ENCODE measurements around the gene AMOTL1. TPM values are rescaled to one million over a fixed set of nuclear protein-coding genes. Genes with fewer than 3 reads are reported as not detected.

The AMOTL1 gene
- total and polyA plus RNA-seq, 2 of the 8 experiments (the other 6 are each of a cell fraction or from before 2014, with no cell fraction given) = 9.0 to 27.6 TPM

- no peak for FAIRE-seq
- CTCF ChIA-PET (ENCODE audit: partially characterized antibody) = interaction anchor here (0.5 to 2.6 kb wide), 6 partner anchors 10 to 234 kb away, joined by 3 to 10 read pairs (median 4); no protein-coding TSS in a partner anchor
- TF ChIP-seq FOSL1 (IDR thresholded peaks at IDR 0.05; ENCODE audit: insufficient read depth, low read depth, low read length) (no peak), JUND (IDR thresholded peaks at IDR 0.05; ENCODE audit: low read length) (no peak), ATF3 (IDR thresholded peaks at IDR 0.05; ENCODE audit: insufficient read depth, low read depth, low read length) (no peak), BRCA1 (IDR thresholded peaks at IDR 0.05; ENCODE audit: low read depth, low read length) (no peak), ZNF274 (IDR thresholded peaks at IDR 0.05; ENCODE audit: borderline replicate concordance, extremely low read depth, low read length) (no peak), MAFK (IDR thresholded peaks at IDR 0.05; ENCODE audit: low read depth, low read length) (no peak), SP1 (IDR thresholded peaks at IDR 0.05; ENCODE audit: low read depth, low read length) (no peak), CTBP2 (IDR thresholded peaks at IDR 0.05; ENCODE audit: borderline replicate concordance, insufficient read depth, insufficient read length, low read length) (no peak), CTCF (IDR thresholded peaks at IDR 0.05; ENCODE audit: control extremely low read depth in 1 of 3, insufficient read depth in 1 of 3, low read depth in 1 of 3, low read length in 3 of 3) (no peak), BACH1 (IDR thresholded peaks at IDR 0.05; ENCODE audit: low read length) (no peak), KDM1A (IDR thresholded peaks at IDR 0.05; ENCODE audit: borderline replicate concordance, low read length) (no peak), TCF12 (IDR thresholded peaks at IDR 0.05; ENCODE audit: low read depth, low read length) (no peak)
Observed at GRCh38 chr11:94857337-94857736, 89.2 kb downstream of the AMOTL1 start.

More at GRCh38 chr11:94857337-94857736, 89.2 kb downstream of the AMOTL1 start:
- H4K91ac ChIP-seq (replicated peaks; ENCODE audit: insufficient read length, low read length) = no peak overlapping the region
- no peaks in the 10 kb centered on the region for H3K4me1 ChIP-seq (replicated peaks in 1 of 4; ENCODE audit: control insufficient read depth in 3 of 4, insufficient read depth in 4 of 4, low read length in 3 of 4)
- no peak overlapping the region for H3K18ac ChIP-seq (ENCODE audit: extremely low read depth, low read length)
- no peak overlapping the region for H2BK15ac ChIP-seq (ENCODE audit: low read length)
- H4K20me1 ChIP-seq (replicated peaks in 1 of 2; ENCODE audit: control insufficient read depth in 1 of 2, insufficient read depth in 2 of 2, low read length in 2 of 2) = peaks cover 0 to 3% of the 10 kb centered on the region in 2 experiments
- H3K56ac ChIP-seq (replicated peaks; ENCODE audit: insufficient read length, low read depth, low read length) = no peak overlapping the region
- H4K5ac ChIP-seq (ENCODE audit: insufficient read length, low read depth, low read length) = no peak overlapping the region
- H3K27ac ChIP-seq (ENCODE audit: low read depth, low read length) = no peak overlapping the region
- no peak for DNase-seq (ENCODE audit: low read depth in 1 of 2, low spot score in 2 of 2)
- H3K4me3 ChIP-seq (ENCODE audit: extremely low read depth in 1 of 4, insufficient read depth in 2 of 4, low read depth in 3 of 4, low read length in 4 of 4) = no peak overlapping the region
- no peaks in the 10 kb centered on the region for H3K27me3 ChIP-seq (replicated peaks in 1 of 4; ENCODE audit: control insufficient read depth in 3 of 4, extremely low read depth in 1 of 4, insufficient read depth in 3 of 4, low read length in 3 of 4)
- H3K36me3 ChIP-seq (ENCODE audit: control insufficient read depth in 2 of 4, insufficient read depth in 4 of 4, low read length in 3 of 4) = peaks cover 6 to 32% (median 10%) of the 10 kb centered on the region in 4 experiments; a peak in 6 of 8 replicates
- no peak overlapping the region for H2BK20ac ChIP-seq (ENCODE audit: low read length)
- no peak overlapping the region for H3K4me2 ChIP-seq (ENCODE audit: insufficient read depth in 1 of 2, low read depth in 2 of 2, low read length in 2 of 2)
- no peaks in the 10 kb centered on the region for H3K79me2 ChIP-seq (ENCODE audit: control insufficient read depth in 1 of 2, insufficient read depth in 2 of 2, low read length in 2 of 2)
- H2AFZ ChIP-seq (ENCODE audit: low read length) = no peak overlapping the region
- no peaks in the 10 kb centered on the region for H3K9me3 ChIP-seq (ENCODE audit: insufficient read depth in 2 of 2, low read depth in 1 of 2, low read length in 1 of 2)
- H3K79me1 ChIP-seq (ENCODE audit: low read depth, low read length) = no peaks in the 10 kb centered on the region
- H3K9ac ChIP-seq (replicated peaks in 1 of 4; ENCODE audit: extremely low read depth in 1 of 4, low read depth in 3 of 4, low read length in 3 of 4) = no peak overlapping the region
- H2BK120ac ChIP-seq (replicated peaks; ENCODE audit: low read depth, low read length) = no peak overlapping the region
- no peak overlapping the region for H4K8ac ChIP-seq (ENCODE audit: extremely low read depth, insufficient read depth, low read length)
- POLR2A ChIA-PET (ENCODE audit: partially characterized antibody) = no interaction called here
- WGBS, 2 experiments (ENCODE audit: extremely low coverage in 1 of 2, insufficient coverage in 1 of 2, insufficient read length in 1 of 2, insufficient replicate concordance in 2 of 2, low coverage in 1 of 2, low lambda C conversion rate in 2 of 2, missing lambda C conversion rate in 1 of 2) = 79% methylated on average over 2 of the region's 2 CpGs; no CpG with 5 or more reads in 1 of the 2 experiments
- no peak overlapping the region for H3K4ac ChIP-seq (replicated peaks; ENCODE audit: insufficient read length, low read depth, low read length)
- no peak overlapping the region for H2BK5ac ChIP-seq (ENCODE audit: low read depth, low read length)
- H2AK5ac ChIP-seq (ENCODE audit: low read depth, low read length) = no peak overlapping the region
- no peak overlapping the region for H2BK12ac ChIP-seq (ENCODE audit: low read depth, low read length)
- no peak overlapping the region for H3K14ac ChIP-seq (ENCODE audit: insufficient read length)
- no peak overlapping the region for H3K23ac ChIP-seq (ENCODE audit: insufficient read length)
- no peaks in the 10 kb centered on the region for H3K23me2 ChIP-seq (ENCODE audit: low read depth, low read length)
